Measurements from ENCODE around the gene ANKH.

DNA sequence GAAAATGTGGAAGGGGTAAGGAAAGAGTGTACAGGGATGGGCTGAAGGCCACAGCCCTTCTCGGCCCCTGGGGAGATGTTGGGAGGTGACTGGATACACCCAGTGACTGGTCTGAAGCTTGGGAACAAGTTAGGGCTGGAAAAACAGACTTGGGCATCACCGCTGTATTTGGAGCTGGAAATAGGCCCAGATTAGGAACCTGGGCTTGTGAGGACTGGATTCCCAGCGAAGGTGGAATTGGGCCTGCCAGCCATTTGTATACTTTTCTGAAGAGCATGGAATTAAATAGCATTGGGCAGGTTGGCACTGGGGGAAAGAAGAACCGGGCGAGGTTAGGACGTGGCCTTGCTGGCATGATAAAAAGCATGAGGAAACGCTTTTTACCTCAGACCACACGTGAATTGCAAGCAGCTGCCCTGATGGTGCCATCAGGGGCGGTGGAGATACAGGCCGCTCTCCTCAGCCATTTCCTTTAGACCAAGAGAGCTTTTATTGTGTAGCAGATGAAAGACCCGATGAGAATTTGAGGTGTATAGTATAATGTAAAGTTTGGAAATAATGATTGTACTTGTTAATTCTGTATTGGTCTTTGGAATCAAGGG, 169.2 kb downstream of the ANKH start:
- TF ChIP-seq, protein P1, sequence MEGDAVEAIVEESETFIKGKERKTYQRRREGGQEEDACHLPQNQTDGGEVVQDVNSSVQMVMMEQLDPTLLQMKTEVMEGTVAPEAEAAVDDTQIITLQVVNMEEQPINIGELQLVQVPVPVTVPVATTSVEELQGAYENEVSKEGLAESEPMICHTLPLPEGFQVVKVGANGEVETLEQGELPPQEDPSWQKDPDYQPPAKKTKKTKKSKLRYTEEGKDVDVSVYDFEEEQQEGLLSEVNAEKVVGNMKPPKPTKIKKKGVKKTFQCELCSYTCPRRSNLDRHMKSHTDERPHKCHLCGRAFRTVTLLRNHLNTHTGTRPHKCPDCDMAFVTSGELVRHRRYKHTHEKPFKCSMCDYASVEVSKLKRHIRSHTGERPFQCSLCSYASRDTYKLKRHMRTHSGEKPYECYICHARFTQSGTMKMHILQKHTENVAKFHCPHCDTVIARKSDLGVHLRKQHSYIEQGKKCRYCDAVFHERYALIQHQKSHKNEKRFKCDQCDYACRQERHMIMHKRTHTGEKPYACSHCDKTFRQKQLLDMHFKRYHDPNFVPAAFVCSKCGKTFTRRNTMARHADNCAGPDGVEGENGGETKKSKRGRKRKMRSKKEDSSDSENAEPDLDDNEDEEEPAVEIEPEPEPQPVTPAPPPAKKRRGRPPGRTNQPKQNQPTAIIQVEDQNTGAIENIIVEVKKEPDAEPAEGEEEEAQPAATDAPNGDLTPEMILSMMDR (IDR thresholded peaks at IDR 0.05), result no peak
- TF ChIP-seq POLR2A (IDR thresholded peaks at IDR 0.05), result no peak
